IMR-90 (cell line): ENCODE results near the gene TAGLN2. TPM values are rescaled to one million over a fixed set of nuclear protein-coding genes. Genes with fewer than 3 reads are reported as not detected.

ENCODE experiments used
- ATAC-seq: fragments of 200-7000 bp; cut with Tn5 transposase; 2 replicates; pipeline ENCODE4 v1.9.1; 2020; ENCODE audit warnings: low read depth, mild to moderate bottlenecking, moderate library complexity
- BruUV-seq: library from RNA; stranded (reverse); fragments of 400-500 nt; replicated peaks from 2 replicates; lab custom pipeline; 2021; lab: Mats Ljungman, UMichigan
- CTCF ChIA-PET: fragments of 300-600 bp; formaldehyde crosslinking; extraction: SDS; loops from one replicate; lab custom pipeline; 2021; ENCODE audit warnings: antibody characterized with exemption; lab: Yijun Ruan, JAX
- POLR2A ChIA-PET: fragments of 300-600 bp; sonication (Branson Sonifier 250); formaldehyde crosslinking; loops from one replicate; lab custom pipeline; 2022; ENCODE audit warnings: antibody characterized with exemption; ENCODE audit not compliant: unreplicated experiment; lab: Charles Lee
- DNase-seq: peaks from one replicate; pipeline ENCODE4 v3.0.0; 2013
- H2AFZ ChIP-seq: replicated peaks from 2 replicates; pipeline ENCODE3; 2013; ENCODE audit warnings: low read length, mild to moderate bottlenecking; ENCODE audit not compliant: poor library complexity
- H2AK5ac ChIP-seq: 2 replicates; pipeline ENCODE4 v1.6.1; 2013; ENCODE audit warnings: low read depth, low read length, inconsistent platforms
- H2AK9ac ChIP-seq: replicated peaks from 2 replicates; pipeline ENCODE3; 2013; ENCODE audit warnings: mild to moderate bottlenecking, low read depth, low read length, moderate library complexity; ENCODE audit not compliant: poor library complexity
- H2BK120ac ChIP-seq: 2 replicates; pipeline ENCODE4 v1.6.1; 2013; ENCODE audit warnings: low read depth, low read length, inconsistent platforms
- H2BK15ac ChIP-seq: 3 replicates; pipeline ENCODE4 v1.6.1; 2013; ENCODE audit warnings: low read depth, low read length, inconsistent platforms
- H2BK20ac ChIP-seq: 2 replicates; pipeline ENCODE4 v1.6.1; 2013; ENCODE audit warnings: low read depth, mild to moderate bottlenecking, inconsistent platforms, low read length, moderate library complexity
- H2BK5ac ChIP-seq: 2 replicates; pipeline ENCODE4 v1.6.1; 2013; ENCODE audit warnings: mild to moderate bottlenecking, low read depth, low read length, inconsistent platforms; ENCODE audit not compliant: poor library complexity, severe bottlenecking
- H3K14ac ChIP-seq: replicated peaks from 2 replicates; pipeline ENCODE4 v1.6.1; 2013; ENCODE audit warnings: low read depth, low read length, inconsistent platforms
- H3K18ac ChIP-seq: 2 replicates; pipeline ENCODE4 v1.6.1; 2013; ENCODE audit warnings: low read depth, low read length, control low read depth
- H3K23ac ChIP-seq: 2 replicates; pipeline ENCODE4 v1.6.1; 2013; ENCODE audit warnings: low read depth, low read length, inconsistent platforms
- H3K27ac ChIP-seq: 2 replicates; pipeline ENCODE4 v1.5.1; 2013; ENCODE audit warnings: mild to moderate bottlenecking, control low read depth, low read length; ENCODE audit not compliant: insufficient read depth
- H3K27me3 ChIP-seq: 2 replicates; pipeline ENCODE4 v1.6.1; 2013; ENCODE audit warnings: low read length; ENCODE audit not compliant: control insufficient read depth, insufficient read depth
- H3K36me3 ChIP-seq: 2 replicates; pipeline ENCODE4 v1.6.1; 2013; ENCODE audit warnings: low read length, mixed read lengths; ENCODE audit not compliant: control insufficient read depth, insufficient read depth
- H3K4ac ChIP-seq: 2 replicates; pipeline ENCODE4 v1.6.1; 2013; ENCODE audit warnings: low read depth, low read length, inconsistent platforms
- H3K4me1 ChIP-seq: 2 replicates; pipeline ENCODE4 v1.6.1; 2013; ENCODE audit warnings: low read length, mixed read lengths; ENCODE audit not compliant: control insufficient read depth, insufficient read depth
- H3K4me2 ChIP-seq: 2 replicates; pipeline ENCODE4 v1.6.1; 2013; ENCODE audit warnings: low read depth, mild to moderate bottlenecking, control low read depth, low read length, moderate library complexity
- H3K4me3 ChIP-seq: 2 replicates; pipeline ENCODE4 v1.5.1; 2013; ENCODE audit warnings: low read depth, mild to moderate bottlenecking, control low read depth, low read length, moderate library complexity; ENCODE audit not compliant: insufficient read depth
- H3K56ac ChIP-seq: 2 replicates; pipeline ENCODE4 v1.6.1; 2013; ENCODE audit warnings: low read length, inconsistent platforms; ENCODE audit not compliant: insufficient read depth; ENCODE audit errors: extremely low read depth
- H3K79me1 ChIP-seq, 2 experiments: 2 replicates each; pipeline ENCODE4 v1.6.1; 2013; ENCODE audit warnings: low read length in 2 of 2, inconsistent platforms in 1 of 2, low read depth in 1 of 2
- H3K9ac ChIP-seq: 2 replicates; pipeline ENCODE4 v1.6.1; 2013; ENCODE audit warnings: low read depth, low read length, control low read depth
- H3K9me1 ChIP-seq: 2 replicates; pipeline ENCODE4 v1.6.1; 2013; ENCODE audit warnings: low read length, inconsistent platforms; ENCODE audit not compliant: insufficient read depth
- H3K9me3 ChIP-seq: 2 replicates; pipeline ENCODE4 v1.6.1; 2013; ENCODE audit warnings: low read length; ENCODE audit not compliant: control insufficient read depth, insufficient read depth
- H4K20me1 ChIP-seq: 2 replicates; pipeline ENCODE4 v1.6.1; 2013; ENCODE audit warnings: low read length, inconsistent platforms; ENCODE audit not compliant: insufficient read depth
- H4K5ac ChIP-seq: 2 replicates; pipeline ENCODE4 v1.6.1; 2013; ENCODE audit warnings: mild to moderate bottlenecking, low read depth, low read length, control low read depth
- H4K8ac ChIP-seq, 2 experiments: 2 replicates each; pipeline ENCODE4 v1.6.1; 2013; ENCODE audit warnings: low read depth in 2 of 2, low read length in 2 of 2, control low read depth in 1 of 2, inconsistent platforms in 1 of 2
- H4K91ac ChIP-seq: 2 replicates; pipeline ENCODE4 v1.6.1; 2013; ENCODE audit warnings: low read depth, low read length, inconsistent platforms; ENCODE audit not compliant: insufficient read depth
- BHLHE40 ChIP-seq: fragments of 150-350 bp; IDR thresholded peaks from 2 replicates; pipeline ENCODE4 v1.6.1; 2016; ENCODE audit warnings: mild to moderate bottlenecking, low read depth, low read length
- CEBPB ChIP-seq: IDR thresholded peaks from 2 replicates; pipeline ENCODE4 v1.6.1; 2012; ENCODE audit warnings: low read depth, low read length, improper control_type of control experiment
- CHD1 ChIP-seq: IDR thresholded peaks from 2 replicates; pipeline ENCODE4 v1.6.1; 2012; ENCODE audit warnings: low read depth, low read length, improper control_type of control experiment
- FOS ChIP-seq: fragments of 150-350 bp; IDR thresholded peaks from 2 replicates; pipeline ENCODE4 v1.6.1; 2016; ENCODE audit warnings: low read depth, low read length
- MAFK ChIP-seq: IDR thresholded peaks from 2 replicates; pipeline ENCODE4 v1.6.1; 2012; ENCODE audit warnings: low read depth, low read length, improper control_type of control experiment
- MAZ ChIP-seq: IDR thresholded peaks from 2 replicates; pipeline ENCODE4 v1.6.1; 2012; ENCODE audit warnings: low read depth, mild to moderate bottlenecking, low read length, improper control_type of control experiment, moderate library complexity, borderline replicate concordance
- MXI1 ChIP-seq: IDR thresholded peaks from 2 replicates; pipeline ENCODE4 v1.6.1; 2012; ENCODE audit warnings: low read depth, mild to moderate bottlenecking, low read length, moderate library complexity, borderline replicate concordance
- NFE2L2 ChIP-seq: fragments of 150-350 bp; IDR thresholded peaks from 2 replicates; pipeline ENCODE4 v1.6.1; 2016; ENCODE audit warnings: low read depth, mild to moderate bottlenecking, low read length
- POLR2A ChIP-seq: IDR thresholded peaks from 2 replicates; pipeline ENCODE4 v1.6.1; 2012; ENCODE audit warnings: mild to moderate bottlenecking, low read depth, low read length
- RAD21 ChIP-seq: IDR thresholded peaks from 2 replicates; pipeline ENCODE4 v1.6.1; 2012; ENCODE audit warnings: low read length, improper control_type of control experiment
- RCOR1 ChIP-seq: IDR thresholded peaks from 2 replicates; pipeline ENCODE4 v1.6.1; 2012; ENCODE audit warnings: mild to moderate bottlenecking, low read length, improper control_type of control experiment; ENCODE audit not compliant: insufficient replicate concordance
- RFX5 ChIP-seq: IDR thresholded peaks from 2 replicates; pipeline ENCODE4 v1.8.0; 2012; ENCODE audit warnings: low read depth, mild to moderate bottlenecking, low read length, moderate library complexity
- SMC3 ChIP-seq: fragments of 150-350 bp; IDR thresholded peaks from 2 replicates; pipeline ENCODE4 v1.6.1; 2016; ENCODE audit warnings: low read depth, mild to moderate bottlenecking, antibody characterized with exemption, low read length, moderate library complexity
- WGBS, 2 experiments: methylation state at CpG; one replicate each; pipeline versions ENCODE4 v1.1.5 to v1.1.7; 2013; ENCODE audit warnings: missing lambda C conversion rate in 2 of 2; ENCODE audit not compliant: insufficient read length in 1 of 2; ENCODE audit errors: extremely low coverage in 2 of 2; 5-methylcytosine and 5-hydroxymethylcytosine counted together
- dilution Hi-C: fragments of 300-500 bp; cut with HindIII; formaldehyde crosslinking; loops from one replicate; pipeline ENCODE4 v1.14.3; 2018; ENCODE audit warnings: low sequenced_read_pairs; ENCODE audit not compliant: unreplicated experiment
- in situ Hi-C: fragments of 300-500 bp; cut with MboI; formaldehyde crosslinking; loops from 3 replicates; pipeline ENCODE4 v1.14.3; 2019; ENCODE audit warnings: low sequenced_read_pairs, inconsistent platforms, mixed read lengths
- intact Hi-C: fragments of 100-400 bp; cut with micrococcal nuclease; formaldehyde crosslinking; loops from 2 replicates; pipeline ENCODE4 v1.10.0; 2022
- polyA plus RNA-seq, 3 experiments: library from polyadenylated mRNA; depleted of rRNA; stranded (reverse); fragments of >200 nt; gene quantifications; 2 replicates each; pipeline ENCODE4 v1.2.3, GENCODE V29; 2012; ENCODE audit warnings: low replicate concordance in 1 of 3
- total RNA-seq: library from RNA; depleted of rRNA; stranded (reverse); fragments of >200 nt; gene quantifications from 2 replicates; pipeline ENCODE4 v1.2.3, GENCODE V29; 2012
- TF ChIP-seq, protein P1 (sequence below): fragments of 150-350 bp; IDR thresholded peaks from 2 replicates; pipeline ENCODE4 v1.6.1; 2017; ENCODE audit warnings: mild to moderate bottlenecking, antibody characterized with exemption, low read length, low read depth
- TF ChIP-seq, protein P2 (sequence below): conservative IDR thresholded peaks from 2 replicates; pipeline ENCODE4 v1.5.1; 2012; ENCODE audit warnings: mild to moderate bottlenecking, low read depth, low read length, improper control_type of control experiment
- TF ChIP-seq, protein P3 (sequence below): fragments of 150-350 bp; IDR thresholded peaks from 2 replicates; pipeline ENCODE4 v1.6.1; 2016; ENCODE audit warnings: low read depth, mild to moderate bottlenecking, low read length, moderate library complexity, borderline replicate concordance

TAGLN2 gene
- total and polyA plus RNA-seq, 2 of the 4 experiments (the other 2 are of a cell fraction): 440 to 634 TPM

DNA sequence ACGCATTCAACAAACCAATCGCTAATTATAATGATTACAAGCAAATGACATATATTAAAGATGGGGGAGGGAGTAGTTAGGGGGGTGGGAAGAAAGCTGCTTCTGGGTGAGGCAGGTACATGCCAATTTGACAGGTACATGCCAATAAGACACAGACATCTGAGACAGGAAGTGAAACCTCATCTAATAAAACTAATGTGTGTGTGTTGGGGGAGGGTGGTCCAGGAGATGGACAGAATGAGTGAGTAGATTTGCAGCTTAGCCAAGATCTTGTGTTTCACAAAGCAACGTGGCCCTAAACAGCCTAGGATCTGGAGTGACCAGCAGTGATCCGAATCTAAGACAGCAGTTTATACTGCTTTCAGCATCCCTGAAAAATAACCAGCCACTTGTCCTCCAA is 36.1 kb downstream of the TAGLN2 start:
- Histone ChIP-seq H2BK5ac (peak overlapping the region; percentile 75), H3K4me3 (no peak overlapping the region), H2AFZ (peak overlapping the region; percentile 89), H3K79me1 (peaks cover 0 to 4% of the 10 kb centered on the region in 2 experiments; a peak in 2 of 4 replicates), H2AK5ac (peak overlapping the region; percentile 85), H3K14ac (peak overlapping the region; percentile 91), H3K9ac (no peak overlapping the region), H3K56ac (peak overlapping the region; percentile 56), H3K27me3 (no peaks in the 10 kb centered on the region), H4K91ac (peak overlapping the region; percentile 89), H3K9me1 (peaks cover 4% of the 10 kb centered on the region), H4K8ac (peak overlapping the region; percentile 90 to 96), H3K23ac (peak overlapping the region; percentile 85; the same call in 1 of the 2 replicates), H3K18ac (peak overlapping the region; percentile 52), H3K4me1 (peaks cover 9% of the 10 kb centered on the region), H3K27ac (peak overlapping the region; percentile 80), H4K20me1 (no peaks in the 10 kb centered on the region), H3K4ac (peak overlapping the region; percentile 84), H3K36me3 (no peaks in the 10 kb centered on the region), H3K9me3 (no peaks in the 10 kb centered on the region), H4K5ac (peak overlapping the region; percentile 81), H2BK15ac (peak overlapping the region; percentile 99), H2AK9ac (peak overlapping the region; percentile 88), H3K4me2 (no peak overlapping the region), H2BK20ac (peak overlapping the region; percentile 90), H2BK120ac (peak overlapping the region; percentile 100)
- CTCF ChIA-PET: interaction anchor here (0.6 to 9.2 kb wide), 5 partner anchors 32 to 727 kb away, joined by 3 to 150 read pairs (median 3); no protein-coding TSS in a partner anchor
- no TSS peak for BruUV-seq
- intact Hi-C loops: no loop called here
- in situ Hi-C loops: loop anchor here (25.0 kb wide), 1 partner anchor 677 kb away; the partner anchor contains the start of gene ACKR1
- 100% methylated on average over 1 of the region's 4 CpGs; no CpG with 5 or more reads in 1 of the 2 experiments for WGBS, 2 experiments
- POLR2A ChIA-PET: no interaction called here
- TF ChIP-seq RFX5 (no peak), RAD21 (no peak), FOS (no peak), RCOR1 (no peak), SMC3 (no peak), POLR2A (no peak), CHD1 (no peak), BHLHE40 (no peak), MAZ (no peak), MAFK (no peak), CEBPB (no peak), MXI1 (no peak), NFE2L2 (no peak)
- TF ChIP-seq, protein P1, sequence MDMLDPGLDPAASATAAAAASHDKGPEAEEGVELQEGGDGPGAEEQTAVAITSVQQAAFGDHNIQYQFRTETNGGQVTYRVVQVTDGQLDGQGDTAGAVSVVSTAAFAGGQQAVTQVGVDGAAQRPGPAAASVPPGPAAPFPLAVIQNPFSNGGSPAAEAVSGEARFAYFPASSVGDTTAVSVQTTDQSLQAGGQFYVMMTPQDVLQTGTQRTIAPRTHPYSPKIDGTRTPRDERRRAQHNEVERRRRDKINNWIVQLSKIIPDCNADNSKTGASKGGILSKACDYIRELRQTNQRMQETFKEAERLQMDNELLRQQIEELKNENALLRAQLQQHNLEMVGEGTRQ: no peak
- TF ChIP-seq, protein P2, sequence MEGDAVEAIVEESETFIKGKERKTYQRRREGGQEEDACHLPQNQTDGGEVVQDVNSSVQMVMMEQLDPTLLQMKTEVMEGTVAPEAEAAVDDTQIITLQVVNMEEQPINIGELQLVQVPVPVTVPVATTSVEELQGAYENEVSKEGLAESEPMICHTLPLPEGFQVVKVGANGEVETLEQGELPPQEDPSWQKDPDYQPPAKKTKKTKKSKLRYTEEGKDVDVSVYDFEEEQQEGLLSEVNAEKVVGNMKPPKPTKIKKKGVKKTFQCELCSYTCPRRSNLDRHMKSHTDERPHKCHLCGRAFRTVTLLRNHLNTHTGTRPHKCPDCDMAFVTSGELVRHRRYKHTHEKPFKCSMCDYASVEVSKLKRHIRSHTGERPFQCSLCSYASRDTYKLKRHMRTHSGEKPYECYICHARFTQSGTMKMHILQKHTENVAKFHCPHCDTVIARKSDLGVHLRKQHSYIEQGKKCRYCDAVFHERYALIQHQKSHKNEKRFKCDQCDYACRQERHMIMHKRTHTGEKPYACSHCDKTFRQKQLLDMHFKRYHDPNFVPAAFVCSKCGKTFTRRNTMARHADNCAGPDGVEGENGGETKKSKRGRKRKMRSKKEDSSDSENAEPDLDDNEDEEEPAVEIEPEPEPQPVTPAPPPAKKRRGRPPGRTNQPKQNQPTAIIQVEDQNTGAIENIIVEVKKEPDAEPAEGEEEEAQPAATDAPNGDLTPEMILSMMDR: no peak
- TF ChIP-seq, protein P3, sequence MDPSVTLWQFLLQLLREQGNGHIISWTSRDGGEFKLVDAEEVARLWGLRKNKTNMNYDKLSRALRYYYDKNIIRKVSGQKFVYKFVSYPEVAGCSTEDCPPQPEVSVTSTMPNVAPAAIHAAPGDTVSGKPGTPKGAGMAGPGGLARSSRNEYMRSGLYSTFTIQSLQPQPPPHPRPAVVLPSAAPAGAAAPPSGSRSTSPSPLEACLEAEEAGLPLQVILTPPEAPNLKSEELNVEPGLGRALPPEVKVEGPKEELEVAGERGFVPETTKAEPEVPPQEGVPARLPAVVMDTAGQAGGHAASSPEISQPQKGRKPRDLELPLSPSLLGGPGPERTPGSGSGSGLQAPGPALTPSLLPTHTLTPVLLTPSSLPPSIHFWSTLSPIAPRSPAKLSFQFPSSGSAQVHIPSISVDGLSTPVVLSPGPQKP: no peak
- dilution Hi-C loops: loop anchor here (25.0 kb wide), 1 partner anchor 102 kb away; the partner anchor contains the start of gene DUSP23
- no peak for DNase-seq
- no peak for ATAC-seq
